ENCODE results near the gene CAMTA1. TPM values are rescaled to one million over a fixed set of nuclear protein-coding genes. Genes with fewer than 3 reads are reported as not detected.

The CAMTA1 gene
- total RNA-seq, 2 donors from 2014 or later = 100 to 102 TPM

- DNase-seq (ENCODE audit: low spot score) = no peak
- H3K27me3 ChIP-seq (replicated peaks; ENCODE audit: insufficient read depth) = no peaks in the 10 kb centered on the region
- H3K27ac ChIP-seq = no peak overlapping the region
- H3K9me3 ChIP-seq = no peaks in the 10 kb centered on the region
- 78% methylated on average over 11 of the region's 11 CpGs for WGBS
- no peak overlapping the region for H3K4me3 ChIP-seq
- intact Hi-C loops (cut with DNase I) = loop anchor here (10.0 kb wide), 1 partner anchor 238 kb away; no protein-coding TSS in a partner anchor
- no peaks in the 10 kb centered on the region for H3K4me1 ChIP-seq (replicated peaks)
- no peak for TF ChIP-seq POLR2A (IDR thresholded peaks at IDR 0.05)
- no peak for TF ChIP-seq POLR2AphosphoS5 (IDR thresholded peaks at IDR 0.05)
- no peaks in the 10 kb centered on the region for H3K36me3 ChIP-seq
These were observed 881.9 kb downstream of the CAMTA1 start for GRCh38 chr1:7667159-7667558.

- intact Hi-C loops (cut with DNase I) = loop anchor here (2.0 to 10.0 kb wide), 2 partner anchors 85 to 237 kb away; no protein-coding TSS in a partner anchor
- DNase-seq (ENCODE audit: low spot score) = peak; percentile 92
- TF ChIP-seq, protein P1, sequence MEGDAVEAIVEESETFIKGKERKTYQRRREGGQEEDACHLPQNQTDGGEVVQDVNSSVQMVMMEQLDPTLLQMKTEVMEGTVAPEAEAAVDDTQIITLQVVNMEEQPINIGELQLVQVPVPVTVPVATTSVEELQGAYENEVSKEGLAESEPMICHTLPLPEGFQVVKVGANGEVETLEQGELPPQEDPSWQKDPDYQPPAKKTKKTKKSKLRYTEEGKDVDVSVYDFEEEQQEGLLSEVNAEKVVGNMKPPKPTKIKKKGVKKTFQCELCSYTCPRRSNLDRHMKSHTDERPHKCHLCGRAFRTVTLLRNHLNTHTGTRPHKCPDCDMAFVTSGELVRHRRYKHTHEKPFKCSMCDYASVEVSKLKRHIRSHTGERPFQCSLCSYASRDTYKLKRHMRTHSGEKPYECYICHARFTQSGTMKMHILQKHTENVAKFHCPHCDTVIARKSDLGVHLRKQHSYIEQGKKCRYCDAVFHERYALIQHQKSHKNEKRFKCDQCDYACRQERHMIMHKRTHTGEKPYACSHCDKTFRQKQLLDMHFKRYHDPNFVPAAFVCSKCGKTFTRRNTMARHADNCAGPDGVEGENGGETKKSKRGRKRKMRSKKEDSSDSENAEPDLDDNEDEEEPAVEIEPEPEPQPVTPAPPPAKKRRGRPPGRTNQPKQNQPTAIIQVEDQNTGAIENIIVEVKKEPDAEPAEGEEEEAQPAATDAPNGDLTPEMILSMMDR (IDR thresholded peaks at IDR 0.05) = peak; percentile 99 to 100 (median 100)
- TF ChIP-seq POLR2AphosphoS5 (IDR thresholded peaks at IDR 0.05) (peak; percentile 67), POLR2A (IDR thresholded peaks at IDR 0.05) (no peak)
These were observed 882.5 kb downstream of the CAMTA1 start for GRCh38 chr1:7667625-7668218.

GRCh38 chr1:7669559-7670311 is 884.5 kb downstream of the CAMTA1 start:
- DNase-seq (ENCODE audit: low spot score) = peak; percentile 49

More at GRCh38 chr1:7667625-7668218, 882.5 kb downstream of the CAMTA1 start:
- 21% methylated on average over 11 of the region's 11 CpGs for whole genome bisulfite sequencing
- H3K27ac ChIP-seq = no peak overlapping the region
- no peak overlapping the region for H3K4me3 ChIP-seq
- H3K27me3 ChIP-seq (replicated peaks; ENCODE audit: insufficient read depth) = no peaks in the 10 kb centered on the region
- H3K4me1 ChIP-seq (replicated peaks) = no peaks in the 10 kb centered on the region
- no peaks in the 10 kb centered on the region for H3K9me3 ChIP-seq
- H3K36me3 ChIP-seq = no peaks in the 10 kb centered on the region

GRCh38 chr1:7670334-7671145 is 885.3 kb downstream of the CAMTA1 start:
- WGBS = 73% methylated on average over 15 of the region's 15 CpGs

More at GRCh38 chr1:7669559-7670311, 884.5 kb downstream of the CAMTA1 start:
- Histone ChIP-seq H3K27me3 (replicated peaks; ENCODE audit: insufficient read depth) (no peaks in the 10 kb centered on the region), H3K9me3 (no peaks in the 10 kb centered on the region), H3K27ac (no peak overlapping the region), H3K36me3 (no peaks in the 10 kb centered on the region), H3K4me3 (peak overlapping the region; percentile 1 to 12), H3K4me1 (replicated peaks) (no peaks in the 10 kb centered on the region)
- intact Hi-C loops (cut with DNase I) = loop anchor here (2.0 to 10.0 kb wide), 2 partner anchors 83 to 235 kb away; no protein-coding TSS in a partner anchor
- 19% methylated on average over 13 of the region's 19 CpGs for WGBS
- TF ChIP-seq, protein P1 (IDR thresholded peaks at IDR 0.05) = peak; percentile 55 to 76 (median 68)
- peak; percentile 25 for TF ChIP-seq POLR2AphosphoS5 (IDR thresholded peaks at IDR 0.05)
- TF ChIP-seq POLR2A (IDR thresholded peaks at IDR 0.05) = no peak

More at GRCh38 chr1:7670334-7671145, 885.3 kb downstream of the CAMTA1 start:
- intact Hi-C loops (cut with DNase I) = no loop called here
- H3K4me1 ChIP-seq (replicated peaks) = no peaks in the 10 kb centered on the region
- TF ChIP-seq, protein P1 (IDR thresholded peaks at IDR 0.05) = no peak
- TF ChIP-seq POLR2AphosphoS5 (IDR thresholded peaks at IDR 0.05) (no peak), POLR2A (IDR thresholded peaks at IDR 0.05) (no peak)
- DNase-seq (ENCODE audit: low spot score) = no peak
- no peak overlapping the region for H3K4me3 ChIP-seq
- H3K27me3 ChIP-seq (replicated peaks; ENCODE audit: insufficient read depth) = no peaks in the 10 kb centered on the region
- no peaks in the 10 kb centered on the region for H3K9me3 ChIP-seq
- no peaks in the 10 kb centered on the region for H3K36me3 ChIP-seq
- no peak overlapping the region for H3K27ac ChIP-seq

Data from prostate gland (tissue), 2 donors.